Prostate gland (tissue), 2 donors: ENCODE measurements around the gene MYH15.

Source experiments
- POLR2A ChIP-seq: fragments of 450-650 bp; IDR thresholded peaks from one replicate; pipeline ENCODE4 v1.6.1; 2016; ENCODE audit warnings: antibody characterized with exemption, mild to moderate bottlenecking
- TF ChIP-seq, protein P1 (sequence below), 4 experiments: fragments of 200-600 bp in 2 of 4; fragments of 450-650 bp in 2 of 4; sonication (generic) in 2 of 4; IDR thresholded peaks; 1 replicate in 3 of 4; 2 replicates in 1 of 4; pipeline ENCODE4 v1.5.1; 2016 to 2019; ENCODE audit warnings: antibody characterized with exemption in 4 of 4, mild to moderate bottlenecking in 2 of 4, moderate library complexity in 2 of 4

DNA sequence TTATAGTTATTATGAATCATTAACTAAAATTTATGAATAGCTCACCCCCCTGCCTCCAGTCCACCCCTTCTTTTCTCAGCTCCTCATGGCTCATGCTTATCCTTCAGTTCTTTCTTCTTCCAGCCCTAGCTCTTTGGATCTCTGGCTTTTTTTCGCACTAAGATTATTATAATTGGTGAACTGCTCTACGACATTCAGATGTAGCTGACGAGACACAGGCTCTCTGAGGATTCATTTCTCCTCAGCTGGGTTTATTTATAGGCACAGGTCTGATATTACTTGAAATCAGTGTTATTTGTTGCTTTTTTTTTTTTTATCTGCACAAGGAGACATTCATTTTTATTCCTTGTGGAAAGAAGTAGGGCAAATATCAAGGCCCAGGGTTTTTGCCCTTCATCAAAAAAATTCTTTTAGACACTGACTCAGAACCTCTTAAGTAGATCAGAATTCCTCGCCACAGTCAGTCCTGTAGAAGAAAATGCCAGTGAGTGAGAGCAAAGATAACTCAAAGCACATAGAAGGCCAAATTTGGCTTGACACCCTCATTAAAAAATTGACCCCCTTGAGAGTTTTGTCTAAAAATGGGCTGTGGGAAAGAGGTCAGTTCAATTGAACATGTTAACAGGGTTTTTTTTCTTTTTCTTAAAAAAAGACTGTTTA, 106.6 kb downstream of the MYH15 start:
- TF ChIP-seq POLR2A = no peak
- TF ChIP-seq, protein P1, sequence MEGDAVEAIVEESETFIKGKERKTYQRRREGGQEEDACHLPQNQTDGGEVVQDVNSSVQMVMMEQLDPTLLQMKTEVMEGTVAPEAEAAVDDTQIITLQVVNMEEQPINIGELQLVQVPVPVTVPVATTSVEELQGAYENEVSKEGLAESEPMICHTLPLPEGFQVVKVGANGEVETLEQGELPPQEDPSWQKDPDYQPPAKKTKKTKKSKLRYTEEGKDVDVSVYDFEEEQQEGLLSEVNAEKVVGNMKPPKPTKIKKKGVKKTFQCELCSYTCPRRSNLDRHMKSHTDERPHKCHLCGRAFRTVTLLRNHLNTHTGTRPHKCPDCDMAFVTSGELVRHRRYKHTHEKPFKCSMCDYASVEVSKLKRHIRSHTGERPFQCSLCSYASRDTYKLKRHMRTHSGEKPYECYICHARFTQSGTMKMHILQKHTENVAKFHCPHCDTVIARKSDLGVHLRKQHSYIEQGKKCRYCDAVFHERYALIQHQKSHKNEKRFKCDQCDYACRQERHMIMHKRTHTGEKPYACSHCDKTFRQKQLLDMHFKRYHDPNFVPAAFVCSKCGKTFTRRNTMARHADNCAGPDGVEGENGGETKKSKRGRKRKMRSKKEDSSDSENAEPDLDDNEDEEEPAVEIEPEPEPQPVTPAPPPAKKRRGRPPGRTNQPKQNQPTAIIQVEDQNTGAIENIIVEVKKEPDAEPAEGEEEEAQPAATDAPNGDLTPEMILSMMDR (IDR thresholded peaks at IDR 0.05) = no peak
